ENCODE measurements around the gene ITGA6.

Gene ITGA6

GRCh38 chr2:172446474-172447063 is 19.2 kb downstream of the ITGA6 start:
- H4K8ac ChIP-seq (ENCODE audit: low read depth, low read length), result no peak overlapping the region
- H3K27me3 ChIP-seq (ENCODE audit: control insufficient read depth in 3 of 3, insufficient read depth in 3 of 3, low read depth in 1 of 3, low read length in 3 of 3), result no peaks in the 10 kb centered on the region
- H3K36me3 ChIP-seq (replicated peaks in 1 of 2; ENCODE audit: control insufficient read depth in 2 of 2, insufficient read depth in 2 of 2, low read length in 2 of 2), result no peaks in the 10 kb centered on the region
- no peak overlapping the region for H3K18ac ChIP-seq (ENCODE audit: low read length)
- H2BK15ac ChIP-seq (ENCODE audit: low read length), result no peak overlapping the region
- no peak overlapping the region for H3K4me3 ChIP-seq (ENCODE audit: low read length in 2 of 2)
- no peak overlapping the region for H3K14ac ChIP-seq (ENCODE audit: low read length)
- peaks cover 0 to 11% of the 10 kb centered on the region in 2 donors for H3K4me1 ChIP-seq (ENCODE audit: control insufficient read depth in 2 of 2, insufficient read depth in 1 of 2, low read depth in 1 of 2, low read length in 2 of 2)
- H3K4ac ChIP-seq (ENCODE audit: low read length), result no peak overlapping the region
- no peak overlapping the region for H3K23ac ChIP-seq (ENCODE audit: low read depth, low read length, poor library complexity)
- H4K91ac ChIP-seq (ENCODE audit: low read depth, low read length, poor library complexity), result no peak overlapping the region
- no peak for DNase-seq (ENCODE audit: low spot score)
- no peak overlapping the region for H2AFZ ChIP-seq (ENCODE audit: low read length)
- WGBS, 2 donors (ENCODE audit: extremely low coverage in 2 of 2, insufficient read length in 2 of 2, insufficient replicate concordance in 1 of 2), result no CpG with 5 or more reads among the region's 6 CpGs
- H2AK5ac ChIP-seq (ENCODE audit: low read depth, low read length), result no peak overlapping the region
- H3K27ac ChIP-seq (replicated peaks; ENCODE audit: low read length), result no peak overlapping the region
- no peak overlapping the region for H2BK12ac ChIP-seq (ENCODE audit: low read length)
- peaks cover 2% of the 10 kb centered on the region for H3K79me1 ChIP-seq (ENCODE audit: low read depth, low read length)
- H2BK5ac ChIP-seq (ENCODE audit: low read length), result no peak overlapping the region
- H3K4me2 ChIP-seq (ENCODE audit: insufficient read depth, low read length, poor library complexity, severe bottlenecking), result no peak overlapping the region
- no peak overlapping the region for H3K9ac ChIP-seq (ENCODE audit: low read depth, low read length, poor library complexity)
- H3K9me3 ChIP-seq (replicated peaks in 1 of 2; ENCODE audit: control insufficient read depth in 2 of 2, insufficient read depth in 1 of 2, low read depth in 1 of 2, low read length in 2 of 2), result no peaks in the 10 kb centered on the region
- no peak overlapping the region for H2BK120ac ChIP-seq (ENCODE audit: low read depth, low read length)

- Histone ChIP-seq H3K9ac (ENCODE audit: low read depth, low read length, poor library complexity) (no peak overlapping the region), H3K9me3 (replicated peaks in 1 of 2; ENCODE audit: control insufficient read depth in 2 of 2, insufficient read depth in 1 of 2, low read depth in 1 of 2, low read length in 2 of 2) (no peaks in the 10 kb centered on the region), H3K4me3 (ENCODE audit: low read length in 2 of 2) (no peak overlapping the region), H2BK120ac (ENCODE audit: low read depth, low read length) (no peak overlapping the region), H3K79me1 (ENCODE audit: low read depth, low read length) (peaks cover 2% of the 10 kb centered on the region), H3K27me3 (ENCODE audit: control insufficient read depth in 3 of 3, insufficient read depth in 3 of 3, low read depth in 1 of 3, low read length in 3 of 3) (no peaks in the 10 kb centered on the region), H3K4me1 (ENCODE audit: control insufficient read depth in 2 of 2, insufficient read depth in 1 of 2, low read depth in 1 of 2, low read length in 2 of 2) (peaks cover 4 to 8% of the 10 kb centered on the region in 2 donors), H4K91ac (ENCODE audit: low read depth, low read length, poor library complexity) (no peak overlapping the region), H2AFZ (ENCODE audit: low read length) (no peak overlapping the region), H2BK15ac (ENCODE audit: low read length) (no peak overlapping the region), H3K4ac (ENCODE audit: low read length) (no peak overlapping the region), H3K27ac (replicated peaks; ENCODE audit: low read length) (no peak overlapping the region), H2BK12ac (ENCODE audit: low read length) (no peak overlapping the region), H3K18ac (ENCODE audit: low read length) (no peak overlapping the region), H3K14ac (ENCODE audit: low read length) (no peak overlapping the region), H4K8ac (ENCODE audit: low read depth, low read length) (no peak overlapping the region), H2AK5ac (ENCODE audit: low read depth, low read length) (no peak overlapping the region), H3K4me2 (ENCODE audit: insufficient read depth, low read length, poor library complexity, severe bottlenecking) (no peak overlapping the region), H2BK5ac (ENCODE audit: low read length) (no peak overlapping the region), H3K23ac (ENCODE audit: low read depth, low read length, poor library complexity) (no peak overlapping the region), H3K36me3 (replicated peaks in 1 of 2; ENCODE audit: control insufficient read depth in 2 of 2, insufficient read depth in 2 of 2, low read length in 2 of 2) (no peaks in the 10 kb centered on the region)
- no CpG with 5 or more reads among the region's 5 CpGs for WGBS, 2 donors (ENCODE audit: extremely low coverage in 2 of 2, insufficient read length in 2 of 2, insufficient replicate concordance in 1 of 2)
- DNase-seq (ENCODE audit: low spot score), result no peak
Measured at GRCh38 chr2:172447811-172448493, 20.6 kb downstream of the ITGA6 start.

- Histone ChIP-seq H2AFZ (ENCODE audit: low read length) (no peak overlapping the region), H2BK12ac (ENCODE audit: low read length) (no peak overlapping the region), H2BK120ac (ENCODE audit: low read depth, low read length) (no peak overlapping the region), H2BK15ac (ENCODE audit: low read length) (no peak overlapping the region), H3K14ac (ENCODE audit: low read length) (no peak overlapping the region), H3K18ac (ENCODE audit: low read length) (no peak overlapping the region), H3K27ac (replicated peaks; ENCODE audit: low read length) (no peak overlapping the region), H2AK5ac (ENCODE audit: low read depth, low read length) (no peak overlapping the region), H3K27me3 (ENCODE audit: control insufficient read depth in 3 of 3, insufficient read depth in 3 of 3, low read depth in 1 of 3, low read length in 3 of 3) (no peaks in the 10 kb centered on the region), H3K4me2 (ENCODE audit: insufficient read depth, low read length, poor library complexity, severe bottlenecking) (no peak overlapping the region), H3K23ac (ENCODE audit: low read depth, low read length, poor library complexity) (no peak overlapping the region), H3K9me3 (replicated peaks in 1 of 2; ENCODE audit: control insufficient read depth in 2 of 2, insufficient read depth in 1 of 2, low read depth in 1 of 2, low read length in 2 of 2) (no peaks in the 10 kb centered on the region), H4K91ac (ENCODE audit: low read depth, low read length, poor library complexity) (no peak overlapping the region), H3K9ac (ENCODE audit: low read depth, low read length, poor library complexity) (no peak overlapping the region), H3K4me1 (ENCODE audit: control insufficient read depth in 2 of 2, insufficient read depth in 1 of 2, low read depth in 1 of 2, low read length in 2 of 2) (peaks cover 4 to 8% of the 10 kb centered on the region in 2 donors), H2BK5ac (ENCODE audit: low read length) (no peak overlapping the region), H3K4ac (ENCODE audit: low read length) (no peak overlapping the region), H3K36me3 (replicated peaks in 1 of 2; ENCODE audit: control insufficient read depth in 2 of 2, insufficient read depth in 2 of 2, low read length in 2 of 2) (no peaks in the 10 kb centered on the region), H3K4me3 (ENCODE audit: low read length in 2 of 2) (no peak overlapping the region), H3K79me1 (ENCODE audit: low read depth, low read length) (peaks cover 2% of the 10 kb centered on the region), H4K8ac (ENCODE audit: low read depth, low read length) (no peak overlapping the region)
- WGBS, 2 donors (ENCODE audit: extremely low coverage in 2 of 2, insufficient read length in 2 of 2, insufficient replicate concordance in 1 of 2), result no CpG with 5 or more reads among the region's 3 CpGs
- no peak for DNase-seq (ENCODE audit: low spot score)
Measured at GRCh38 chr2:172448544-172449267, 21.3 kb downstream of the ITGA6 start.

DNA sequence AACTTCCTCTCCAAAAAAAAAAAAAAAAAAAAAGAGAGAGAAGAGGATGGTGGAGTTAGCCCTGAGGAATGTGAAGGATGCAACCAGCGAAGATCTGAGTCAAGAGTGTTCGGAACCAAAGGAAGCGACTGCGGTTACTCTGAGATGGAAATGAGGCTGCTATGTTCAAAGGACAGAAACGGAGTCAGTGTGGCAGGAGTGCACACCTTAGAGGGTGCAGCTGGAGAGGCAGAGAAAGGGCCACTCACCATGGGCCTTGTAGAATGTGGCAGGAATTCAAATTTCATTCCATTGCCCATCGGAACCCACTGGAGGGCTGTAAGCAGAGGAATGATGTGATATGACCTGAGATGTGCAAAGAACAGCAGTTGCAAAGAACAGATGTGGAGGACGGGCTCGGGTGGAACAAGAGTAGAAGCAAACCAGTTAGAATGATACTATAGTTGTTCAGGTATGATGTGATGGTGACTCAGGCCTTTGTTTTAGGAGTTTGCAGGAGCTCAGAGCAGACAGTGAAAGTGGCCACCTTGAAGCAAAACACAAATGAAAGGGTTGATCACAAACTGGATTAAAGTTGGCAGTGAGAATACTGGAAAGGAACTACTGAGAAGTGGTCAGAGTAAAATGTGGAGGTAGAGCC is 22.6 kb downstream of the ITGA6 start:
- no peak overlapping the region for H2BK120ac ChIP-seq (ENCODE audit: low read depth, low read length)
- no peak overlapping the region for H2AFZ ChIP-seq (ENCODE audit: low read length)
- H4K91ac ChIP-seq (ENCODE audit: low read depth, low read length, poor library complexity), result no peak overlapping the region
- H2BK5ac ChIP-seq (ENCODE audit: low read length), result no peak overlapping the region
- no peak overlapping the region for H2AK5ac ChIP-seq (ENCODE audit: low read depth, low read length)
- no peak for DNase-seq (ENCODE audit: low spot score)
- no peaks in the 10 kb centered on the region for H3K36me3 ChIP-seq (replicated peaks in 1 of 2; ENCODE audit: control insufficient read depth in 2 of 2, insufficient read depth in 2 of 2, low read length in 2 of 2)
- no peaks in the 10 kb centered on the region for H3K9me3 ChIP-seq (replicated peaks in 1 of 2; ENCODE audit: control insufficient read depth in 2 of 2, insufficient read depth in 1 of 2, low read depth in 1 of 2, low read length in 2 of 2)
- H3K27me3 ChIP-seq (ENCODE audit: control insufficient read depth in 3 of 3, insufficient read depth in 3 of 3, low read depth in 1 of 3, low read length in 3 of 3), result no peaks in the 10 kb centered on the region
- no peak overlapping the region for H3K4me2 ChIP-seq (ENCODE audit: insufficient read depth, low read length, poor library complexity, severe bottlenecking)
- H3K79me1 ChIP-seq (ENCODE audit: low read depth, low read length), result peaks cover 2% of the 10 kb centered on the region
- no peak overlapping the region for H3K18ac ChIP-seq (ENCODE audit: low read length)
- WGBS, 2 donors (ENCODE audit: extremely low coverage in 2 of 2, insufficient read length in 2 of 2, insufficient replicate concordance in 1 of 2), result no CpG with 5 or more reads among the region's 8 CpGs
- H3K9ac ChIP-seq (ENCODE audit: low read depth, low read length, poor library complexity), result no peak overlapping the region
- no peak overlapping the region for H2BK12ac ChIP-seq (ENCODE audit: low read length)
- no peak overlapping the region for H3K14ac ChIP-seq (ENCODE audit: low read length)
- no peak overlapping the region for H3K4me3 ChIP-seq (ENCODE audit: low read length in 2 of 2)
- no peak overlapping the region for H3K4ac ChIP-seq (ENCODE audit: low read length)
- no peak overlapping the region for H3K27ac ChIP-seq (replicated peaks; ENCODE audit: low read length)
- no peak overlapping the region for H4K8ac ChIP-seq (ENCODE audit: low read depth, low read length)
- H3K23ac ChIP-seq (ENCODE audit: low read depth, low read length, poor library complexity), result no peak overlapping the region
- peaks cover 4 to 14% of the 10 kb centered on the region in 2 donors for H3K4me1 ChIP-seq (ENCODE audit: control insufficient read depth in 2 of 2, insufficient read depth in 1 of 2, low read depth in 1 of 2, low read length in 2 of 2)
- H2BK15ac ChIP-seq (ENCODE audit: low read length), result no peak overlapping the region

Measured in neuronal stem cell (in vitro differentiated cells).